GM18505 (cell line): Measurements from ENCODE around the gene CHIA.
A peak's percentile ranks its signal among the peaks of the same experiment; 100 is the strongest.
"Not testable (repeated sequence)": the region's sequence is repeated elsewhere in the genome, so short reads cannot be mapped to it uniquely, and the experiment has no call there.

ENCODE experiments used
- ATAC-seq: cut with Tn5 transposase; IDR thresholded peaks from one replicate; pipeline ENCODE4 v1.9.1; 2021; ENCODE audit not compliant: unreplicated experiment
- POLR2A ChIP-seq: IDR thresholded peaks from 4 replicates; pipeline ENCODE4 v1.6.1; 2011; ENCODE audit warnings: borderline replicate concordance; ENCODE audit not compliant: insufficient read depth, insufficient read length; ENCODE audit errors: extremely low read depth

The CHIA gene

GRCh38 chr1:111320066-111320879, 29.6 kb downstream of the CHIA start:
- ATAC-seq: no peak
- no peak for TF ChIP-seq POLR2A

GRCh38 chr1:111323231-111323630, 32.6 kb downstream of the CHIA start:
- ATAC-seq: no peak
- TF ChIP-seq POLR2A: no peak

GRCh38 chr1:111332190-111332589, 41.5 kb downstream of the CHIA start:
- TF ChIP-seq POLR2A: no peak
- no peak for ATAC-seq

- TF ChIP-seq POLR2A: no peak
- no peak for ATAC-seq
Observed at GRCh38 chr1:111334169-111334568, 43.5 kb downstream of the CHIA start.

GRCh38 chr1:111335214-111335877, 44.7 kb downstream of the CHIA start:
- not testable (repeated sequence) for ATAC-seq

- not testable (repeated sequence) for ATAC-seq
Observed at GRCh38 chr1:111338849-111339248, 48.2 kb downstream of the CHIA start.

- peak; percentile 94 for ATAC-seq
- TF ChIP-seq POLR2A: peak; percentile 51
Observed at GRCh38 chr1:111346089-111346885, 55.6 kb downstream of the CHIA start.

- no peak for ATAC-seq
- no peak for TF ChIP-seq POLR2A
Observed at GRCh38 chr1:111347026-111347425, 56.4 kb downstream of the CHIA start.

- no peak for ATAC-seq
- no peak for TF ChIP-seq POLR2A
Observed at GRCh38 chr1:111351700-111352099, 61.0 kb downstream of the CHIA start.

GRCh38 chr1:111354584-111354983, 63.9 kb downstream of the CHIA start:
- ATAC-seq: no peak
- TF ChIP-seq POLR2A: no peak

- no peak for ATAC-seq
- no peak for TF ChIP-seq POLR2A
Observed at GRCh38 chr1:111358964-111359363, 68.3 kb downstream of the CHIA start.

- TF ChIP-seq POLR2A: no peak
- no peak for ATAC-seq
Observed at GRCh38 chr1:111359376-111359775, 68.7 kb downstream of the CHIA start.

GRCh38 chr1:111360257-111360656, 69.6 kb downstream of the CHIA start:
- not testable (repeated sequence) for ATAC-seq

GRCh38 chr1:111361761-111362160, 71.1 kb downstream of the CHIA start:
- ATAC-seq: no peak
- no peak for TF ChIP-seq POLR2A
